ENCODE measurements around the gene AMPD3.

GRCh38 chr11:10537600-10537999 lies 82.5 kb downstream of the AMPD3 start:
- TF ChIP-seq POLR2AphosphoS5 (IDR thresholded peaks at IDR 0.05): no peak
- no peak for TF ChIP-seq CTCF (IDR thresholded peaks at IDR 0.05)
- TF ChIP-seq POLR2A (IDR thresholded peaks at IDR 0.05): no peak
